Activated naive CD8-positive, alpha-beta T cell (primary cell): ENCODE results near the gene CASP9.

Experiments
- H3K27ac Mint-ChIP-seq: one replicate; pipeline ENCODE4 v1.8.0; 2021; ENCODE audit warnings: mixed read lengths
- H3K27me3 Mint-ChIP-seq: one replicate; pipeline ENCODE4 v1.8.0; 2021; ENCODE audit warnings: mixed read lengths
- H3K36me3 Mint-ChIP-seq: one replicate; pipeline ENCODE4 v1.8.0; 2021; ENCODE audit warnings: mixed read lengths
- H3K4me1 Mint-ChIP-seq: one replicate; pipeline ENCODE4 v1.8.0; 2021; ENCODE audit warnings: low read depth, mixed read lengths
- H3K4me3 Mint-ChIP-seq: one replicate; pipeline ENCODE4 v1.8.0; 2021; ENCODE audit warnings: mild to moderate bottlenecking, mixed read lengths
- H3K9me3 Mint-ChIP-seq: one replicate; pipeline ENCODE4 v1.8.0; 2021; ENCODE audit warnings: low read depth, mixed read lengths

Gene CASP9

GRCh38 chr1:15455522-15455921, 68.5 kb downstream of the CASP9 start:
- H3K4me3 Mint-ChIP-seq, result no peak overlapping the region
- no peak overlapping the region for H3K27ac Mint-ChIP-seq
- no peaks in the 10 kb centered on the region for H3K36me3 Mint-ChIP-seq
- H3K9me3 Mint-ChIP-seq, result no peaks in the 10 kb centered on the region
- no peaks in the 10 kb centered on the region for H3K4me1 Mint-ChIP-seq
- H3K27me3 Mint-ChIP-seq, result no peaks in the 10 kb centered on the region

- H3K4me1 Mint-ChIP-seq, result no peaks in the 10 kb centered on the region
Measured at GRCh38 chr1:15454256-15454655, 69.8 kb downstream of the CASP9 start.

GRCh38 chr1:15453734-15454133, 70.3 kb downstream of the CASP9 start:
- no peak overlapping the region for H3K4me3 Mint-ChIP-seq
- H3K9me3 Mint-ChIP-seq, result no peaks in the 10 kb centered on the region
- H3K27ac Mint-ChIP-seq, result no peak overlapping the region
- H3K36me3 Mint-ChIP-seq, result no peaks in the 10 kb centered on the region
- no peaks in the 10 kb centered on the region for H3K27me3 Mint-ChIP-seq
- no peaks in the 10 kb centered on the region for H3K4me1 Mint-ChIP-seq

More at GRCh38 chr1:15454256-15454655, 69.8 kb downstream of the CASP9 start:
- Mint-ChIP-seq H3K9me3 (no peaks in the 10 kb centered on the region), H3K36me3 (no peaks in the 10 kb centered on the region), H3K4me3 (no peak overlapping the region), H3K27ac (no peak overlapping the region), H3K27me3 (no peaks in the 10 kb centered on the region)

GRCh38 chr1:15452866-15453571, 71.0 kb downstream of the CASP9 start:
- Mint-ChIP-seq H3K27ac (no peak overlapping the region), H3K4me1 (no peaks in the 10 kb centered on the region), H3K36me3 (no peaks in the 10 kb centered on the region), H3K9me3 (no peaks in the 10 kb centered on the region), H3K4me3 (no peak overlapping the region), H3K27me3 (no peaks in the 10 kb centered on the region)

GRCh38 chr1:15452216-15452615, 71.8 kb downstream of the CASP9 start:
- Mint-ChIP-seq H3K4me1 (no peaks in the 10 kb centered on the region), H3K27ac (no peak overlapping the region), H3K9me3 (no peaks in the 10 kb centered on the region), H3K27me3 (no peaks in the 10 kb centered on the region), H3K4me3 (no peak overlapping the region), H3K36me3 (no peaks in the 10 kb centered on the region)

- Mint-ChIP-seq H3K27ac (no peak overlapping the region), H3K36me3 (no peaks in the 10 kb centered on the region), H3K9me3 (no peaks in the 10 kb centered on the region), H3K27me3 (no peaks in the 10 kb centered on the region), H3K4me3 (no peak overlapping the region), H3K4me1 (no peaks in the 10 kb centered on the region)
Measured at GRCh38 chr1:15451014-15451722, 72.8 kb downstream of the CASP9 start.

GRCh38 chr1:15449567-15449966, 74.4 kb downstream of the CASP9 start:
- peaks cover 3% of the 10 kb centered on the region for H3K27me3 Mint-ChIP-seq
- H3K9me3 Mint-ChIP-seq, result no peaks in the 10 kb centered on the region
- H3K36me3 Mint-ChIP-seq, result no peaks in the 10 kb centered on the region

GRCh38 chr1:15448877-15449462, 75.0 kb downstream of the CASP9 start:
- H3K9me3 Mint-ChIP-seq, result no peaks in the 10 kb centered on the region
- peaks cover 3% of the 10 kb centered on the region for H3K27me3 Mint-ChIP-seq
- no peaks in the 10 kb centered on the region for H3K36me3 Mint-ChIP-seq
- no peaks in the 10 kb centered on the region for H3K4me1 Mint-ChIP-seq
- H3K4me3 Mint-ChIP-seq, result no peak overlapping the region
- no peak overlapping the region for H3K27ac Mint-ChIP-seq

More at GRCh38 chr1:15449567-15449966, 74.4 kb downstream of the CASP9 start:
- no peak overlapping the region for H3K4me3 Mint-ChIP-seq
- no peaks in the 10 kb centered on the region for H3K4me1 Mint-ChIP-seq
- no peak overlapping the region for H3K27ac Mint-ChIP-seq

GRCh38 chr1:15446212-15446611, 77.8 kb downstream of the CASP9 start:
- peaks cover 3% of the 10 kb centered on the region for H3K27me3 Mint-ChIP-seq
- H3K4me1 Mint-ChIP-seq, result no peaks in the 10 kb centered on the region
- H3K9me3 Mint-ChIP-seq, result no peaks in the 10 kb centered on the region
- no peaks in the 10 kb centered on the region for H3K36me3 Mint-ChIP-seq
- H3K4me3 Mint-ChIP-seq, result no peak overlapping the region
- H3K27ac Mint-ChIP-seq, result no peak overlapping the region

- H3K27me3 Mint-ChIP-seq, result peaks cover 3% of the 10 kb centered on the region
- H3K4me1 Mint-ChIP-seq, result no peaks in the 10 kb centered on the region
- H3K36me3 Mint-ChIP-seq, result no peaks in the 10 kb centered on the region
- H3K4me3 Mint-ChIP-seq, result no peak overlapping the region
- H3K9me3 Mint-ChIP-seq, result no peaks in the 10 kb centered on the region
- no peak overlapping the region for H3K27ac Mint-ChIP-seq
Measured at GRCh38 chr1:15445390-15446122, 78.5 kb downstream of the CASP9 start.

- Mint-ChIP-seq H3K9me3 (no peaks in the 10 kb centered on the region), H3K27me3 (peaks cover 3% of the 10 kb centered on the region), H3K36me3 (no peaks in the 10 kb centered on the region), H3K4me1 (no peaks in the 10 kb centered on the region), H3K27ac (no peak overlapping the region), H3K4me3 (no peak overlapping the region)
Measured at GRCh38 chr1:15444468-15445389, 79.3 kb downstream of the CASP9 start.

- Mint-ChIP-seq H3K27ac (no peak overlapping the region), H3K36me3 (no peaks in the 10 kb centered on the region), H3K4me1 (no peaks in the 10 kb centered on the region), H3K4me3 (no peak overlapping the region), H3K9me3 (no peaks in the 10 kb centered on the region), H3K27me3 (peaks cover 3% of the 10 kb centered on the region)
Measured at GRCh38 chr1:15443281-15443680, 80.7 kb downstream of the CASP9 start.

GRCh38 chr1:15442759-15443158, 81.3 kb downstream of the CASP9 start:
- Mint-ChIP-seq H3K9me3 (no peaks in the 10 kb centered on the region), H3K27me3 (peaks cover 3% of the 10 kb centered on the region), H3K36me3 (no peaks in the 10 kb centered on the region), H3K27ac (no peak overlapping the region), H3K4me1 (no peaks in the 10 kb centered on the region), H3K4me3 (no peak overlapping the region)

GRCh38 chr1:15442119-15442518, 81.9 kb downstream of the CASP9 start:
- Mint-ChIP-seq H3K4me3 (no peak overlapping the region), H3K27me3 (peaks cover 3% of the 10 kb centered on the region), H3K36me3 (no peaks in the 10 kb centered on the region), H3K9me3 (no peaks in the 10 kb centered on the region), H3K4me1 (no peaks in the 10 kb centered on the region), H3K27ac (no peak overlapping the region)
